AG10803 (cell line): ENCODE results near the gene GYS1.

Source experiments
- DNase-seq: peaks from one replicate; pipeline ENCODE4 v3.0.0; 2010; ENCODE audit warnings: low read depth
- H3K4me3 ChIP-seq: 2 replicates; pipeline ENCODE4 v1.5.1; 2011; ENCODE audit warnings: mild to moderate bottlenecking, low read length, control low read depth
- CTCF ChIP-seq: conservative IDR thresholded peaks from 2 replicates; pipeline ENCODE4 v1.5.1; 2011; ENCODE audit warnings: mild to moderate bottlenecking, low read length, control low read depth, inconsistent platforms

GYS1 gene

GRCh38 chr19:49017041-49017665 lies 24.0 kb upstream of the GYS1 start, which contains the start of gene LHB:
TSS of gene LHB (minus strand) at chr19:49017091. CDS start at chr19:49017081, 10 bp downstream.
- peak within 1 kb of the TSS; percentile 47 for H3K4me3 ChIP-seq
- TF ChIP-seq CTCF = no peak
- DNase-seq = no peak

- no peak for TF ChIP-seq CTCF
- H3K4me3 ChIP-seq = no peak overlapping the region
- DNase-seq = no peak
These were observed 23.1 kb upstream of the GYS1 start for GRCh38 chr19:49016067-49016839.

GRCh38 chr19:49014870-49015255 lies 21.8 kb upstream of the GYS1 start:
- TF ChIP-seq CTCF = no peak
- no peak overlapping the region for H3K4me3 ChIP-seq
- no peak for DNase-seq

- no peak for TF ChIP-seq CTCF
- H3K4me3 ChIP-seq = no peak overlapping the region
- no peak for DNase-seq
These were observed 21.2 kb upstream of the GYS1 start for GRCh38 chr19:49014123-49014869.

GRCh38 chr19:49011194-49011593 lies 18.1 kb upstream of the GYS1 start:
- DNase-seq = no peak
- no peak overlapping the region for H3K4me3 ChIP-seq
- TF ChIP-seq CTCF = no peak

GRCh38 chr19:49010453-49010852 lies 17.3 kb upstream of the GYS1 start:
- no peak for TF ChIP-seq CTCF
- DNase-seq = no peak
- no peak overlapping the region for H3K4me3 ChIP-seq
